Measurements from ENCODE around the gene CERS6. TPM values are rescaled to one million over a fixed set of nuclear protein-coding genes. Genes with fewer than 3 reads are reported as not detected.

Gene CERS6
- total and polyA plus RNA-seq, 2 of the 8 experiments (the other 6 are each of a cell fraction or from before 2014, with no cell fraction given) = 6.8 to 28.2 TPM

DNA sequence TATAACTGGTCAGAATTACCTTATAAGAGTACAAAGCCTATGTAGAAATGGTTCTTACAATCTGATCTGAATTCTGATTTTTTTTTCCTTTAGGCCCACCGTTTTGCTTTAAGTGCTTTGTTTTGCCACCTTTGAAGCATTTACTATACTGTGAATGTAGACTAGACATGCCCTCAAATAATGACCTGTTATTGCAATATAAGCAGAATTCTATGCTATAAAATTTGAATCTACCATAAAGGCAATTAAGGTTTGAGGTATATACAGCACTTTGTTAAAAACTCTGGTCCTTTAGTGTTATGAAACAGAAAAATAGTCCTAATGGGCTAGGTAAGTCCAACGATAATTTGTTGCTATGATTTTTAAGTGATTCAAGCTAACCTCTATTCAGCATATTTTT is 259.8 kb downstream of the CERS6 start:
- H3K79me1 ChIP-seq (ENCODE audit: low read depth, low read length) = no peaks in the 10 kb centered on the region
- H3K18ac ChIP-seq (ENCODE audit: extremely low read depth, low read length) = no peak overlapping the region
- 96% methylated on average over 2 of the region's 2 CpGs; no CpG with 5 or more reads in 1 of the 2 experiments for WGBS, 2 experiments (ENCODE audit: extremely low coverage in 1 of 2, insufficient coverage in 1 of 2, insufficient read length in 1 of 2, insufficient replicate concordance in 2 of 2, low coverage in 1 of 2, low lambda C conversion rate in 2 of 2, missing lambda C conversion rate in 1 of 2)
- H2AK5ac ChIP-seq (ENCODE audit: low read depth, low read length) = no peak overlapping the region
- no peak overlapping the region for H4K8ac ChIP-seq (ENCODE audit: extremely low read depth, insufficient read depth, low read length)
- H3K9me3 ChIP-seq (ENCODE audit: insufficient read depth in 2 of 2, low read depth in 1 of 2, low read length in 1 of 2) = no peaks in the 10 kb centered on the region
- ChIA-PET POLR2A (ENCODE audit: partially characterized antibody) (no interaction called here), CTCF (ENCODE audit: partially characterized antibody) (interaction anchor here (1.6 kb wide), 1 partner anchor 10 kb away, joined by 9 read pairs; no protein-coding TSS in a partner anchor)
- H2BK20ac ChIP-seq (ENCODE audit: low read length) = no peak overlapping the region
- H3K23ac ChIP-seq (ENCODE audit: insufficient read length) = no peak overlapping the region
- no peaks in the 10 kb centered on the region; the same call in 1 of the 2 replicates for H3K23me2 ChIP-seq (ENCODE audit: low read depth, low read length)
- no peak overlapping the region for H3K56ac ChIP-seq (replicated peaks; ENCODE audit: insufficient read length, low read depth, low read length)
- no peaks in the 10 kb centered on the region for H4K20me1 ChIP-seq (replicated peaks in 1 of 2; ENCODE audit: control insufficient read depth in 1 of 2, insufficient read depth in 2 of 2, low read length in 2 of 2)
- FAIRE-seq (no peak), DNase-seq (ENCODE audit: low read depth in 1 of 2, low spot score in 2 of 2) (no peak)
- no peaks in the 10 kb centered on the region for H3K79me2 ChIP-seq (ENCODE audit: control insufficient read depth in 1 of 2, insufficient read depth in 2 of 2, low read length in 2 of 2)
- H3K36me3 ChIP-seq (ENCODE audit: control insufficient read depth in 2 of 4, insufficient read depth in 4 of 4, low read length in 3 of 4) = peaks cover 0 to under 1% (median 0%) of the 10 kb centered on the region in 4 experiments; a peak in 1 of 8 replicates
- H3K4me3 ChIP-seq (ENCODE audit: extremely low read depth in 1 of 4, insufficient read depth in 2 of 4, low read depth in 3 of 4, low read length in 4 of 4) = no peak overlapping the region
- H4K5ac ChIP-seq (ENCODE audit: insufficient read length, low read depth, low read length) = no peak overlapping the region
- no peak overlapping the region for H2BK120ac ChIP-seq (replicated peaks; ENCODE audit: low read depth, low read length)
- H3K14ac ChIP-seq (ENCODE audit: insufficient read length) = no peak overlapping the region
- H2BK15ac ChIP-seq (ENCODE audit: low read length) = no peak overlapping the region
- no peak overlapping the region for H3K9ac ChIP-seq (replicated peaks in 1 of 4; ENCODE audit: extremely low read depth in 1 of 4, low read depth in 3 of 4, low read length in 3 of 4)
- no peak overlapping the region for H3K4ac ChIP-seq (replicated peaks; ENCODE audit: insufficient read length, low read depth, low read length)
- no peak overlapping the region for H3K27ac ChIP-seq (ENCODE audit: low read depth, low read length)
- H3K27me3 ChIP-seq (replicated peaks in 1 of 4; ENCODE audit: control insufficient read depth in 3 of 4, extremely low read depth in 1 of 4, insufficient read depth in 3 of 4, low read length in 3 of 4) = no peaks in the 10 kb centered on the region
- H4K91ac ChIP-seq (replicated peaks; ENCODE audit: insufficient read length, low read length) = no peak overlapping the region
- TF ChIP-seq TEAD4 (IDR thresholded peaks at IDR 0.05; ENCODE audit: low read depth, low read length) = no peak
- TF ChIP-seq SUZ12 (IDR thresholded peaks at IDR 0.05; ENCODE audit: low read length) = no peak
- TF ChIP-seq YY1 (IDR thresholded peaks at IDR 0.05; ENCODE audit: low read depth, low read length) = no peak
- TF ChIP-seq KDM1A (IDR thresholded peaks at IDR 0.05; ENCODE audit: borderline replicate concordance, low read length) = no peak
- no peak for TF ChIP-seq SP2 (IDR thresholded peaks at IDR 0.05; ENCODE audit: low read length)
- no peak for TF ChIP-seq CHD1 (IDR thresholded peaks at IDR 0.05; ENCODE audit: low read depth, low read length)
- no peak for TF ChIP-seq TCF12 (IDR thresholded peaks at IDR 0.05; ENCODE audit: low read depth, low read length)
- no peak for TF ChIP-seq POLR2A (IDR thresholded peaks at IDR 0.05; ENCODE audit: control extremely low read depth in 1 of 2, low read depth in 2 of 2, low read length in 2 of 2)
- TF ChIP-seq RBBP5 (IDR thresholded peaks at IDR 0.05; ENCODE audit: borderline replicate concordance, low read depth, low read length) = no peak
- no peak for TF ChIP-seq JUN (IDR thresholded peaks at IDR 0.05; ENCODE audit: low read depth, low read length)
- TF ChIP-seq RNF2 (IDR thresholded peaks at IDR 0.05; ENCODE audit: borderline replicate concordance, low read depth, low read length, missing control alignments, poor library complexity, severe bottlenecking) = no peak
- no peak for TF ChIP-seq CEBPB (IDR thresholded peaks at IDR 0.05; ENCODE audit: low read depth, low read length)
- H2BK5ac ChIP-seq (ENCODE audit: low read depth, low read length) = no peak overlapping the region
- no peak overlapping the region for H2BK12ac ChIP-seq (ENCODE audit: low read depth, low read length)
- no peaks in the 10 kb centered on the region for H3K4me1 ChIP-seq (replicated peaks in 1 of 4; ENCODE audit: control insufficient read depth in 3 of 4, insufficient read depth in 4 of 4, low read length in 3 of 4)
- no peak overlapping the region for H2AFZ ChIP-seq (ENCODE audit: low read length)
- no peak overlapping the region for H3K4me2 ChIP-seq (ENCODE audit: insufficient read depth in 1 of 2, low read depth in 2 of 2, low read length in 2 of 2)
